Pancreas (tissue), 10 donors: ENCODE results near the gene ESPN. TPM values are rescaled to one million over a fixed set of nuclear protein-coding genes. Genes with fewer than 3 reads are reported as not detected.

ENCODE experiments used
- ATAC-seq, 4 donors: fragments of 200-7000 bp; cut with Tn5 transposase; one replicate each; pipeline versions ENCODE4 v1.8.0 to v1.9.1; 2020; ENCODE audit warnings: mild to moderate bottlenecking in 4 of 4, moderate library complexity in 4 of 4
- DNase-seq, 6 donors: peaks; one replicate each; pipeline ENCODE4 v3.0.0-alpha.2; 2020
- FAIRE-seq: peaks from 2 replicates; lab custom pipeline; 2012; peaks lifted over from hg19 to GRCh38; lab: Jason Lieb, UNC
- H3K27ac ChIP-seq, 4 donors: fragments of 200-600 bp; sonication (generic); 1 replicate in 3 of 4; 2 replicates in 1 of 4; pipeline versions ENCODE4 v1.5.0 to v1.8.0; 2020
- H3K27me3 ChIP-seq, 4 donors: fragments of 200-600 bp; one replicate each; pipeline ENCODE4 v1.8.0; 2021
- H3K36me3 ChIP-seq, 3 donors: fragments of 200-600 bp; sonication (generic) in 1 of 3; one replicate each; pipeline versions ENCODE4 v1.5.0 to v1.8.0; 2020 to 2021
- H3K4me1 ChIP-seq, 3 donors: fragments of 200-600 bp; one replicate each; pipeline ENCODE4 v1.8.0; 2021
- H3K4me3 ChIP-seq, 4 donors: fragments of 200-600 bp; sonication (generic) in 2 of 4; one replicate each; pipeline versions ENCODE4 v1.5.0 to v1.8.0; 2020 to 2021
- H3K9me3 ChIP-seq, 4 donors: fragments of 200-600 bp; one replicate each; pipeline ENCODE4 v1.8.0; 2021
- WGBS, 2 donors: extraction: QIAGEN DNeasy Blood & Tissue Kit; methylation state at CpG; one replicate each; pipeline ENCODE4 v1.1.7; 2013; 5-methylcytosine and 5-hydroxymethylcytosine counted together
- intact Hi-C, 3 donors: fragments of 100-400 bp; cut with DNase I; formaldehyde crosslinking; loops; one replicate each; pipeline versions ENCODE4 v1.11.1 to v1.14.2; 2022
- polyA plus RNA-seq, 2 donors: library from polyadenylated mRNA; stranded (reverse); fragments of 200-250 nt; gene quantifications; one replicate each; pipeline ENCODE4 v1.2.3, GENCODE V29; 2013
- total RNA-seq, 6 donors: library from RNA; stranded (reverse); fragmentation: NEBNext Ultra II Directional in 4 of 6; extraction: Animal tissue kit (Norgen Biotek cat#: 25700) in 4 of 6; gene quantifications; one replicate each; pipeline versions ENCODE4 v1.2.1 to v1.2.4, GENCODE V29; 2021 to 2023
- TF ChIP-seq, protein P1 (sequence below), 4 donors: fragments of 200-600 bp; sonication (generic) in 3 of 4; IDR thresholded peaks; one replicate each; pipeline versions ENCODE4 v1.5.0 to v1.8.0; 2021; ENCODE audit warnings: antibody characterized with exemption in 4 of 4
- donor health status: healthy with polysubstance abuse.
- donor health status: DM: no; HTN: no; CAD: no; lungs with moderate emphysema.
- donor health status: DM: no; HTN: no; CAD: no.
- donor health status: control.
- donor health status: control.
- donor health status: Bipolar disorder and iron deficiency.
- donor health status: DM: yes; HTN: yes; CAD: no.
- donor health status: DM: no; HTN: no; CAD: no.
- donor health status: DM: no; HTN: no; CAD: no.
- donor health status: DM: yes; HTN: yes; CAD: no.

The ESPN gene
- total and polyA plus RNA-seq, 8 donors, result 0.28 to 2.5 (median 0.68) TPM

DNA sequence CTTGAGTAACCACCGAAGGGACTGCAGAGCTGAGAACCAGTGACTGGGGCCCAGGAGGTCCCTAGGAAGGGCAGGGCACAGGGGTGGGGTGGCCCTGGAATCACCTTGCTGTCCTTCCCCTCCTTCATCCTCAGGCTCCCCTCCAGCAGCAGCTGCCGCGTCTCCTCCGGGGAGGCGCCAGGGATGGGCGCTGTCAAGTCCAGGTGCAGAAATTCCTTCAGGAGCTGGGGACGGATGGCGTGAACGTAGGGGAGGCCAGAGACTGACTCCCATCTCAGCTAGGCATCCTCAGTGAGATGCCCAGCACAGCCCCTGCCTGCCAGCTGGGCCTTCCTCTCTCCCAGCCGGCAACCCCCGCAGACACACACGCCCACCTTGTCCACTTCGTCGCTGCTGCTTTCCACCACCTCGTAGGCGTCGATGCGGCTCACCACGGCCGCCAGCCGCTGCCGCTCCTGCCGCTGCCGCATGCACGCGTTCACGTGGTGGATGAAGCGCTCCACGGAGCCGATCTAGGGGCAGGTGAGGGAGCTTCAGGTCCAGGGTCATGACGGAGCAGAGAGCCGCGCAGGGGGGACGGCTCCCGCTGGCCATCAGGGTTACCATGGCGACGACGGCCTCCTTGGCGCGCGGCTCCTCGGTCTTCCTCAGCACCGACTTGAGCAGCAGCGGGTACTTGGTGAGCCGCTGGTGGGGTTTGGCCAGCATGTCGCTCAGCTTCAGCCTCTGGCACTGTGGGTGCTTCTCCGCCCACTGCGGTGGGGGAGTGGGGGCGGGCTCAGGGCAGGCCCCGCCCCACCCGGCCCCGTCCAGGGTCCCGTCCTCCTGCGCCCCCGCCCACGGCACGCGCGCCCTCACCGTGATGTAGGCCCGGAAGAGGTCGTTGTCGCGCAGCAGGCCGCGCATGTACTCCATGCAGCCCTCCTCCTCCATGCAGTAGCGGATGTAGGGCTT lies 45.8 kb downstream of the ESPN start:
- no peak overlapping the region for H3K27ac ChIP-seq
- FAIRE-seq, result no peak
- TF ChIP-seq, protein P1, sequence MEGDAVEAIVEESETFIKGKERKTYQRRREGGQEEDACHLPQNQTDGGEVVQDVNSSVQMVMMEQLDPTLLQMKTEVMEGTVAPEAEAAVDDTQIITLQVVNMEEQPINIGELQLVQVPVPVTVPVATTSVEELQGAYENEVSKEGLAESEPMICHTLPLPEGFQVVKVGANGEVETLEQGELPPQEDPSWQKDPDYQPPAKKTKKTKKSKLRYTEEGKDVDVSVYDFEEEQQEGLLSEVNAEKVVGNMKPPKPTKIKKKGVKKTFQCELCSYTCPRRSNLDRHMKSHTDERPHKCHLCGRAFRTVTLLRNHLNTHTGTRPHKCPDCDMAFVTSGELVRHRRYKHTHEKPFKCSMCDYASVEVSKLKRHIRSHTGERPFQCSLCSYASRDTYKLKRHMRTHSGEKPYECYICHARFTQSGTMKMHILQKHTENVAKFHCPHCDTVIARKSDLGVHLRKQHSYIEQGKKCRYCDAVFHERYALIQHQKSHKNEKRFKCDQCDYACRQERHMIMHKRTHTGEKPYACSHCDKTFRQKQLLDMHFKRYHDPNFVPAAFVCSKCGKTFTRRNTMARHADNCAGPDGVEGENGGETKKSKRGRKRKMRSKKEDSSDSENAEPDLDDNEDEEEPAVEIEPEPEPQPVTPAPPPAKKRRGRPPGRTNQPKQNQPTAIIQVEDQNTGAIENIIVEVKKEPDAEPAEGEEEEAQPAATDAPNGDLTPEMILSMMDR (IDR thresholded peaks at IDR 0.05), result no peak
- no peaks in the 10 kb centered on the region for H3K9me3 ChIP-seq
- no peak overlapping the region for H3K4me3 ChIP-seq
- H3K4me1 ChIP-seq, result no peaks in the 10 kb centered on the region
- WGBS, 2 donors, result 86 to 88% methylated on average over 54 to 67 of the region's 67 CpGs
- intact Hi-C loops, result no loop called here
- ATAC-seq, result no peak
- no peaks in the 10 kb centered on the region for H3K36me3 ChIP-seq
- H3K27me3 ChIP-seq, result no peaks in the 10 kb centered on the region
- DNase-seq, result peak in 2 of 6 donors; percentile 20 to 57

DNA sequence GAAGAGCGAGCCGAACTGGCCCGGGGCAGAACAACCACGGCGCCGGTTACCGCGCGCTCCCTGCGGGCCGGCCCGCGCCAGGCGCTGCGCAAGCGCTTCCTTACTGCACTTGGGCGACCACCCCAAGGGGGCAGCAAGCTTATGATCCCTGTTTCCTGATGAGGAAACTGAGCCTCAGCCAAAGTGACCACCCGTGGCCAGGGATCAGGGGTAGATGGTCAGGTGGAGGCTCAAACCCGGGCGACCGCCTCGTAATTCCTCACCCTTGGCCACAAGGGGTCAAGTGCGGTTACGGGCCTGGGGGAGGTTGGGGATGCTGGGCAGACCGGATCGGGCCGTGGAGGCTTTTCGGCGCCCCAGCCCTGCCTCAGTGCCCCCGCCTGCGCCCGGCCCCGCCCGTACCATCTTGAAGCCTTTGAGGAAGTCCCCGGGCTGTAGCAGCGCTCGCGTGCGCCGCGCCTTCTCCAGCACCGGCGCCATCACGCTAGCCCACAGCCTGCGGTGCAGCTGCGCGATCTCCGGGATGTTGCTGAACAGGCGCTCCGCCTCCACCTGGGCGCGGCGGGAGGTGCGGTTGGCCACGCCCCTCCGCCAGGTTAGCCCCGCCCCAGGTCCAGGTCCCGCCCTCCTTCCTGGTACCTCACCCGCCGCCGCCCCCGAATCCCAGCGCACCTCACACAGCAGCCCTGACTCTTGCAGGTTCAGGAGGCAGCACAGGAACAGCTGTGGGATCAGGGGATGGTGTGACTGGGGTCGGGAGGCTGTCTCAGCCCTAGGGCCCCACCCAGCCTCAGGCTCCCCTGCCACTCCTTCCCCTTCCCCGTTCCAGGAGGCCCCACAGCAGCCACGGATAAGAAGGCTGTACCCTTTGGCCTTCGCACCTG lies 46.8 kb downstream of the ESPN start:
- Histone ChIP-seq H3K4me1 (no peaks in the 10 kb centered on the region), H3K4me3 (no peak overlapping the region), H3K27me3 (no peaks in the 10 kb centered on the region), H3K9me3 (no peaks in the 10 kb centered on the region), H3K36me3 (no peaks in the 10 kb centered on the region), H3K27ac (no peak overlapping the region)
- TF ChIP-seq, protein P1 (IDR thresholded peaks at IDR 0.05), result no peak
- FAIRE-seq (no peak), ATAC-seq (peak in 3 of 4 donors; percentile 20 to 59 (median 43)), DNase-seq (peak in 2 of 6 donors; percentile 28 to 62)
- intact Hi-C loops, result no loop called here
- 83 to 89% methylated on average over 49 to 67 of the region's 67 CpGs for WGBS, 2 donors

DNA sequence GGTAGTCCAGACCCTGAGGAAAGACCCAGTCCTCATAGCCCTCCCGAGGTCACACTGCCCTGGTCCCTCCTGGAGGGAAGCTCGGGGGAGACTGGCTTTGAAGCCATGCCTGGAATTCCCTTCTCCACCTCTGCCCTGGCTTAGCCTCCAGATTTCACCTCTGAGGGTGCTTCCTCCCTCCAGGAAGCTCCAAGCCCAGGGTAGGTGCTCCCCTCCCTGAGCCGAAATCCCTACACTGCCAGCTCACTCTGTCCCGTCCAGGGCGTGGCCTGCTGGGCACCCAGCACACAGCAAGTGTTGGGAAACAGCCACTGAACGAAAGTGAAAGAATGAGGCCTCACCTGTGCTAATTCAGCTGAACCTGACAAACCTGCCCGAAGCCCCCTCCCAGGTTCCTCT lies 47.4 kb downstream of the ESPN start:
- peak in 2 of 4 donors; percentile 46 to 59 for ATAC-seq
- Histone ChIP-seq H3K27ac (no peak overlapping the region), H3K36me3 (no peaks in the 10 kb centered on the region), H3K4me1 (no peaks in the 10 kb centered on the region), H3K4me3 (no peak overlapping the region), H3K27me3 (no peaks in the 10 kb centered on the region), H3K9me3 (no peaks in the 10 kb centered on the region)
- WGBS, 2 donors, result 91 to 99% methylated on average over 6 to 7 of the region's 7 CpGs
- DNase-seq, result peak in 1 of 6 donors; percentile 14
- TF ChIP-seq, protein P1 (IDR thresholded peaks at IDR 0.05), result no peak
- FAIRE-seq, result no peak
- intact Hi-C loops, result no loop called here

DNA sequence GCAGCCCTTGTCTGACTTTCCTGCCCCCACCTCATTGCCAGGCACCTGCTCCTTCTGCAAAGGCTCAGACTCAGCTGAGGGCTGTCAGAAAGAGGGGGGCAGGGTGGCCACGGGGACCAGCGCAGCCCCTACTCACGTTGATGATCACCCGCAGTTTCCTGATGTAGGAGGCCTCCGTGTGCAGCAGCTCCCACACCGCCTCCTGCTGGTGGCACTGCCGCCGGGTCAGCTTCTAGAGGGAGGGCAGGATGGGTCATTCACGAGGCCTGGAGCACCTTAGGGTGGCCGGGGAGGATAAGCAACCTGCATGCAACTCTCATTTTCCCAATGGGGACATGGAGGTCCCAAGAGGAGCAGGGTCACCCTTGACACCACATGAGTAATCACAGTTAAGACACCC lies 47.8 kb downstream of the ESPN start:
- no peaks in the 10 kb centered on the region for H3K36me3 ChIP-seq
- intact Hi-C loops, result no loop called here
- DNase-seq (no peak), FAIRE-seq (no peak), ATAC-seq (no peak)
- no peaks in the 10 kb centered on the region for H3K27me3 ChIP-seq
- no peak overlapping the region for H3K4me3 ChIP-seq
- WGBS, 2 donors, result 87 to 89% methylated on average over 10 of the region's 10 CpGs
- H3K27ac ChIP-seq, result no peak overlapping the region
- no peaks in the 10 kb centered on the region for H3K4me1 ChIP-seq
- TF ChIP-seq, protein P1 (IDR thresholded peaks at IDR 0.05), result no peak
- H3K9me3 ChIP-seq, result no peaks in the 10 kb centered on the region
